Kidney (tissue), 14 donors: Measurements from ENCODE around the gene HSFX3. TPM values are rescaled to one million over a fixed set of nuclear protein-coding genes. Genes with fewer than 3 reads are reported as not detected.
"Not testable (repeated sequence)": the region's sequence is repeated elsewhere in the genome, so short reads cannot be mapped to it uniquely, and the experiment has no call there.

Experiments
- DNase-seq, 5 donors: peaks; one replicate each; pipeline ENCODE4 v3.0.0-alpha.2; 2013 to 2020
- FAIRE-seq: peaks from 2 replicates; lab custom pipeline; 2012; peaks lifted over from hg19 to GRCh38; lab: Jason Lieb, UNC
- H3K27ac ChIP-seq, 2 donors: one replicate each; pipeline ENCODE4 v1.7.0; 2013; ENCODE audit warnings: low read depth in 2 of 2, low read length in 2 of 2, inconsistent platforms in 1 of 2
- H3K27me3 ChIP-seq: one replicate; pipeline ENCODE4 v1.7.1; 2013; ENCODE audit warnings: low read length, inconsistent platforms; ENCODE audit not compliant: control insufficient read depth, insufficient read depth
- H3K36me3 ChIP-seq, 3 donors: one replicate each; pipeline versions ENCODE4 v1.7.0 to v1.7.1; 2013; ENCODE audit warnings: low read length in 3 of 3, control low read depth in 1 of 3, inconsistent platforms in 1 of 3; ENCODE audit not compliant: insufficient read depth in 3 of 3, control insufficient read depth in 2 of 3
- H3K4me1 ChIP-seq, 3 donors: one replicate each; pipeline versions ENCODE4 v1.7.0 to v1.7.1; 2013; ENCODE audit warnings: low read length in 3 of 3, inconsistent platforms in 1 of 3, low read depth in 1 of 3; ENCODE audit not compliant: control insufficient read depth in 2 of 3, insufficient read depth in 2 of 3
- H3K4me3 ChIP-seq, 3 donors: one replicate each; pipeline versions ENCODE4 v1.7.0 to v1.8.1; 2013; ENCODE audit warnings: low read length in 3 of 3, control low read depth in 1 of 3, inconsistent platforms in 1 of 3
- H3K9ac ChIP-seq, 3 donors: one replicate each; pipeline versions ENCODE4 v1.7.0 to v1.7.1; 2013; ENCODE audit warnings: low read length in 3 of 3, control low read depth in 1 of 3, inconsistent platforms in 1 of 3
- H3K9me3 ChIP-seq, 3 donors: one replicate each; pipeline versions ENCODE4 v1.7.0 to v1.7.1; 2013; ENCODE audit warnings: low read length in 3 of 3, control low read depth in 1 of 3, inconsistent platforms in 1 of 3; ENCODE audit not compliant: control insufficient read depth in 2 of 3, insufficient read depth in 1 of 3
- CTCF ChIP-seq: IDR thresholded peaks from 3 replicates; pipeline ENCODE4 v1.5.1; 2012; ENCODE audit warnings: mild to moderate bottlenecking, moderate library complexity, borderline replicate concordance; ENCODE audit not compliant: insufficient read depth; ENCODE audit errors: extremely low read depth
- intact Hi-C: fragments of 100-400 bp; cut with DNase I; formaldehyde crosslinking; loops from one replicate; pipeline ENCODE4 v1.11.1; 2022
- polyA plus RNA-seq: library from polyadenylated mRNA; stranded (reverse); fragments of 350-450 nt; fragmentation: Illumina TruSeq; extraction: RNeasy Lipid Tissue Mini Kit (QIAGEN cat#74804); gene quantifications from one replicate; pipeline ENCODE4 v1.2.3, GENCODE V29; 2014; ENCODE audit warnings: low read depth, low replicate concordance; ENCODE audit not compliant: insufficient read depth
- total RNA-seq: library from RNA; stranded (reverse); fragmentation: NEBNext Ultra II Directional; extraction: Animal tissue kit (Norgen Biotek cat#: 25700); gene quantifications from one replicate; pipeline ENCODE4 v1.2.1, GENCODE V29; 2021
- donor health status: control.
- donor health status: control.
- donor health status: control.
- donor health status: control.
- donor health status: control.
- donor health status: DM: yes; HTN: yes; CAD: no.
- donor health status: Normal renal cell carcinoma (clear cell type).

Gene HSFX3
- total and polyA plus RNA-seq, 2 donors from 2014 or later: not detected

GRCh38 chrX:149504915-149505651 lies 44.6 kb downstream of the HSFX3 start, which contains the start of gene IDS:
IDS (minus strand) TSS chrX:149505306; CDS start chrX:149505137, 169 bp downstream.
- Histone ChIP-seq H3K9me3 (no peaks in the 10 kb centered on the region), H3K27me3 (no peaks in the 10 kb centered on the region), H3K9ac (peak within 1 kb of the TSS; percentile 16 to 80 (median 65)), H3K36me3 (peaks cover 0 to 19% (median 4%) of the 10 kb centered on the region in 3 donors), H3K27ac (peak within 1 kb of the TSS; percentile 80 to 86), H3K4me1 (peaks cover 0 to 4% (median 0%) of the 10 kb centered on the region in 3 donors), H3K4me3 (peak within 1 kb of the TSS; percentile 52 to 90 (median 87))
- DNase-seq (peak; percentile 91 to 96 (median 94)), FAIRE-seq (no peak)
- TF ChIP-seq CTCF: no peak
- intact Hi-C loops: no loop called here

GRCh38 chrX:149504226-149504914 lies 45.4 kb downstream of the HSFX3 start:
- Histone ChIP-seq H3K9ac (peak overlapping the region; percentile 16 to 80 (median 65)), H3K4me3 (peak overlapping the region; percentile 52 to 90 (median 87)), H3K27ac (peak overlapping the region; percentile 80 to 86), H3K27me3 (no peaks in the 10 kb centered on the region), H3K36me3 (peaks cover 0 to 20% (median 4%) of the 10 kb centered on the region in 3 donors), H3K9me3 (no peaks in the 10 kb centered on the region), H3K4me1 (peaks cover 0 to 4% (median 0%) of the 10 kb centered on the region in 3 donors)
- no peak for TF ChIP-seq CTCF
- FAIRE-seq: no peak
- DNase-seq: peak in 3 of 5 donors; percentile 18 to 58 (median 42)
- intact Hi-C loops: no loop called here

GRCh38 chrX:149503446-149503845 lies 46.3 kb downstream of the HSFX3 start:
- H3K27me3 ChIP-seq, intact Hi-C loops, H3K4me3 ChIP-seq, H3K27ac ChIP-seq, H3K4me1 ChIP-seq, H3K9me3 ChIP-seq, H3K9ac ChIP-seq, FAIRE-seq: not testable (repeated sequence)
- peaks cover 0 to 20% (median 4%) of the 10 kb centered on the region in 3 donors for H3K36me3 ChIP-seq
- peak in 2 of 5 donors; percentile 7 to 42 for DNase-seq

GRCh38 chrX:149502923-149503322 lies 46.8 kb downstream of the HSFX3 start:
- FAIRE-seq, intact Hi-C loops, H3K9ac ChIP-seq, H3K27me3 ChIP-seq, H3K4me1 ChIP-seq, H3K4me3 ChIP-seq, DNase-seq, H3K9me3 ChIP-seq, H3K27ac ChIP-seq: not testable (repeated sequence)
- peaks cover 0 to 22% (median 4%) of the 10 kb centered on the region in 3 donors for H3K36me3 ChIP-seq
